GM21381 (cell line): ENCODE data around the gene KLHDC10.
"Not testable (repeated sequence)": the region's sequence is repeated elsewhere in the genome, so short reads cannot be mapped to it uniquely, and the experiment has no call there.

Experiments
- ATAC-seq: cut with Tn5 transposase; IDR thresholded peaks from one replicate; pipeline ENCODE4 v1.9.1; 2021; ENCODE audit warnings: mild to moderate bottlenecking, moderate library complexity; ENCODE audit not compliant: unreplicated experiment

Gene KLHDC10

DNA sequence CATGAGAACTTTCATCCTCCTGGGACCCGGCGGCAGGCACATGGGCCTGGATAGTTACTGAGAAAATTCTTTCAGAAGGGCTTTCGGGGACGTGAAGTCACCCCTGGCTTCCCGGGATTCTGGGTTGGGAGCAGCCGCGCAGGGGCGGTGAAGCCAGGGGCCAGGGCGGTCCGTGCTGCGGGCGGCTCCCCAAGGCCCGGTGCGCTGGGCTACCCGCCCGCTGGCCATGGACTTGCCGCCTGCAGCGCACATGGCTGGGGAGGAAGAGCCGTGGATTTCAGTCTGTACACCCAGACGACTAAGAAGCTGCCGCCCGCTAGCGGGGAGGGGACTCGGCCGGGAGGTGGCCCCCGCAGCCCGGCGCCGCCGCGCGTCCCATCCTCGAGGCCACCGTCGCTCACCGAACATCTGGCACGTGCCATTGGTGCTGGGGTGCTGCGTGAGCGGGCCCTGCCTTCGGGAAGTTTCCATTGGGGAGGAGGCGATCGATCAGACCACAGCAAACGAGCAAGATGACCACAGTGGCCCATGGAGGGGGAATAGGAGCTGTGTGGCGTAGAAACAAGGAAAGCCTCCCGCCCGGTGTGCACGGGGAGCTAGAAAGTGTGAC lies 70.3 kb downstream of the KLHDC10 start:
- no peak for ATAC-seq

DNA sequence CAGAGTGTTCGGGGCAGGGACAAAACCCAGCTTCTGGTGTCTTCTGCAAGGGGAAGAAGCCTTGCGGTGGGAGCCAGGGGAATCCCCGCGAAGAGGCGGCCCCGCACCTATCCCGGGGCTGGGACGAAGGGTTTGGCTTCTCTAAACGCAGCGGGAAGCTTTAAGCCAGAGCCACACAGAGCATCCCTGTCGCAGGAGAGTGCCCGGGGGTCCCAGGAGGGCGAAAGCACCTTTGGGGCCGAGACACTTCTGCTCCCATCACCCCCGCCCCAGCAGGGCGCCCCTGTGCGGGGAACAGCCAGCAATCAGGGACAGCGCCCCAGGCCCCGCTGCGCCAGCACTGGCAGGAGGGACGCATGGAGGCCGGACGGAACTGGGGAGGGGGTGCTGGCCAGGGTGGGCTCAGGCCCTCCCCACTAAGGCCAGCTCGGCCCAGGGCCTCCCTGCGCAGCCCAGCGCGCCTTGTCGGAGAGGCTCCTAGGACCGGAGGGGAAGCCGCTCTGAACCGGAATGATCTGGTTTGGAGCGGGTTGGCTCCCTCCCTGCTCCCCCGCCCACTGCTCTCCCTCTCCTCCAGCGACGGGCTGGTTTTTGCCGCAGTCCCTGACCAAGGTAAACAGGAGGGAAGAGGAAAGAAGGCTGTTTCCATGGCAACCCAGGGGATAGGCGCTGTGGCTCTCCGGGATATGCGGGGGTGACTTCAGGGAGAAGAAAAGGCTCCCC lies 71.0 kb downstream of the KLHDC10 start:
- ATAC-seq, result no peak

DNA sequence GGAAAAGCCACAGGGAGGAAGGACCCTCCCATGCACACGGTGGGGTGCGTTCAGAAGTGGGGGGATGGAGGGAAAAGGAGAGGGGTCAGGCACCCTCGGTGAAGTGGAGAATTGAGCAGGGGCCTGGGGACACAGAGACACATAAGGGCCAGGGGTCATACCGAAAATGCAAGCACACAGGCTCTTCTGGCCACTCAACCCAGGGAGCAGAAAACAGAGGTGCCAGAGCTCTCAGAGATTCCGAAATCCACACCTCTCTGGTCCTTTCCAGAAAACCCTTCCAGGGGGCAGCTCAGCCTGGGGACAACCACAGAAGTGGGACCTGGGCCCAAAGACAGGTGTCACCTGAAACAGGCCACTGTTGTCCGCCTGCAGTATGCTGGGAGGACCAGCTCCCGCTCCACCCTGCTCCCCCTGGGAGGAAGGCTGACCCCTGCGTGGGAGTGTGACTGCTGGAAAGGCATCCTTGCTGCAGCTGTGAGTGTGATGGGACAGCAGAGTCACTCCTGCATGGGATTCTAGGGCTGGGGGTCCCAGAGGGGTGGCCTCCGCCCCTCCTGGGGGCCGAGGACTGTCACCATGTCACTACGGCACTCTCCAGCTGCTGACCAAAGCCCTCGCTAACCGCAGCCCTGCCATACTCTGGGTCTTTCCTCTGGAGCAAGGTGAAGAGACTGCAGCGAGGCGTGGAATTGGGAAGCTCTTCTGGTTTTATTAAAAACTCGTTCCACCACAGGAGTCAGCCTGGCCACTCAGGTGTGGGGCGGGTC lies 71.7 kb downstream of the KLHDC10 start:
- no peak for ATAC-seq

DNA sequence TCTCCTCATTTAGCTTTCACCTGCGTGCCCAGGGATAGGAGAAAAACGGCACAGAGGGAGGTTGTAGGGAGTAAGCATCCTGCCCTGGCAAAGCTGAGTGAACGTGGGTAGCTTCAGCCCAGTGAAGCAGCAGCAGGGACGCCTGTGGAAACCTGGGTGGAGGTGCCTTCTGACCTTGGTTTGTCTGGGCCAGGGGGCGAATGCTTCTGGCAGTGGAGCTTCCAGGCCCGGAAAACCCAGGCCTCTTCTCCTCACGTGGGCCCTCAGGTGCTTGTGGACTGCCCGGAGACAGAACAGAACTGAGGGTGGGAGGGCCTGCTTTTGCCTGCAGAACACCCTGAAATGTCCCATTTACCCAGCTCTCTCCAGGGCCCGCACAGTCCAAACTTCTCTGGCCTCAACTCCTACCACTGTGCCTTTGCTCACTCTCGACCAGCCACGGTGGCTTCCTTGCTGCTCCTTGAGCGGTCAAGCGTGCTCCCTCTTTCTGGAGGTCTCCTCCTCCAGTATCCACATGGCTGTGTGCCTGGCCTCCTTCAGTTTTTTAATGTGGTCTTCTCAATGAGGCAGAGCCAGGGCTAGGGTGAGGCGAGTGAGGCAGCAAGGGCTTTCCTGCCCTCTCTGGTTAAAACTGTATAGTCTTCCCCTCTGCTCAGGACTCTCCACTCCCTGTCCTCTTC lies 72.5 kb downstream of the KLHDC10 start:
- no peak for ATAC-seq

DNA sequence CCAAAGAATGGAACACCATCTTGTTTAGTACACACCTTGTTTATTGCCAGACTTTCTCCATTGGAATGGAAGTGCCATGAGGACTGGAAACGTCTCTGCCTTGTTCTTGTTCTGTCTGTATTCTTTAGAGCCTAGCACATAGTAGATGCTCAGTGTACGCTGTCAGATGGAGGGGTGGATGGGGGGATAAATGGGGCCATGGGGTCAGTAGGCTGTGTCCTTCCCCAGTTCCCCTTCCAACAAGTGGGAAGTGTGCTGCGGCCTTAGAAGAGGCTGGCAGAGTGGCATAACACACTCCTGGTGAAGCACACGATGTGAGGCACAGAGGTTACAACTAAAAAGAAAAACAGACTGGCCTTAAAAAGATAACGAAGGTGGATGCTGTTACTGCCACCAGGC lies 73.0 kb downstream of the KLHDC10 start:
- no peak for ATAC-seq

DNA sequence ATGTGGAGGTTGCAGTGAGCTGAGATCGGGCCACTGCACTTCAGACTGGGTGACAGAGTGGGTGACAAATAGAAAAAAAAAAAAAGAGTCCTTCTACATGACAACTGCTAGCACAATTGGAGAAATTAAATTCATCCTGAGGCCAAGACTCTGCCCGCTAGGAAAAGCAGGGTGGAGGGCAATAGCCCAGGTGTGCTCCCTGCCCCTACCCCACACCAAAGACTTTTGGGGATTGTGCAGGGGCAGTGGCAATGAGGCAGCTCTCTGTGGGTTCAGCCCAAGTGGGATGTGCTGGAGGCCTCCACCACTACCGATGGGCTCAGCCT lies 73.6 kb downstream of the KLHDC10 start:
- ATAC-seq, result no peak

DNA sequence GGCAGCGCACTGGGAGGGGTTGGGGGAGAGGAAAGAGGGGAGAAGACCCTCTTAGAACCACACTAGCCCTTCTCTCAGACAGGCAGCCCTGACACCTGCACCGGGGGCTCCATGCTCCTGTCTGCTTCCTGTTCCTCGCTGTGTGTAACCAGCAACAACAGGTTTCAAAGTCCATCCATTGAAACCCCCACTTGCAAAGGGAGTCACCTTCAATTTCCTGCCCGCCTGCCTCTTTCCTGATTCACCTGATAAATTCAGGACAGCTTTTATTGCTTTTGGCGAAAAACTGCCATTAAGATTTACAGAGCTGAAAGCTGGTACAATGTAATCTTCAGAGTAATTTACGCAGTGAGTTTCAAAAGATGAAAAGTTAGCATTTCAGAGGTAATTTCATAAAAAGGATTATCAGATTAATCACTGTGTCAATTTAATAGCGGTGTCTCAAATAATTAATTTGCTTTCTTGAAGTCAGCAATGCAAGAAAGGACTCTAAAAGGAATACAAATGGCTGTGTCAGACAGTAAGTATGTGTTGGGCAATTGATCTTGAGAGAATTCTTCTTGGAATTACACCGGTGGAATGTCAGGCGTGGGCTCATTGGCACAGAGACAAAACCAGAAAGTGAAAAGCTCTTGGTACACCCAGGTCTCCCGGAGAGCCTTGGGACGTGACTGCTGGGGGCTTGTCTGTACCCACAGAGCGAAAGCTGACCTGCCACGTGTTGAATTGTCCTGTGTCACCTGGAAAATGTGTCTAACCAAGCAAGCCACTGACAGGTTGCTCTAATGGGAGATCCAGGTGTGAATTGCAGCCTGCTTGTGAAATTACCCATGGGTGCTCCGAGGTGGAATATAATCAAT lies 74.2 kb downstream of the KLHDC10 start:
- no peak for ATAC-seq

DNA sequence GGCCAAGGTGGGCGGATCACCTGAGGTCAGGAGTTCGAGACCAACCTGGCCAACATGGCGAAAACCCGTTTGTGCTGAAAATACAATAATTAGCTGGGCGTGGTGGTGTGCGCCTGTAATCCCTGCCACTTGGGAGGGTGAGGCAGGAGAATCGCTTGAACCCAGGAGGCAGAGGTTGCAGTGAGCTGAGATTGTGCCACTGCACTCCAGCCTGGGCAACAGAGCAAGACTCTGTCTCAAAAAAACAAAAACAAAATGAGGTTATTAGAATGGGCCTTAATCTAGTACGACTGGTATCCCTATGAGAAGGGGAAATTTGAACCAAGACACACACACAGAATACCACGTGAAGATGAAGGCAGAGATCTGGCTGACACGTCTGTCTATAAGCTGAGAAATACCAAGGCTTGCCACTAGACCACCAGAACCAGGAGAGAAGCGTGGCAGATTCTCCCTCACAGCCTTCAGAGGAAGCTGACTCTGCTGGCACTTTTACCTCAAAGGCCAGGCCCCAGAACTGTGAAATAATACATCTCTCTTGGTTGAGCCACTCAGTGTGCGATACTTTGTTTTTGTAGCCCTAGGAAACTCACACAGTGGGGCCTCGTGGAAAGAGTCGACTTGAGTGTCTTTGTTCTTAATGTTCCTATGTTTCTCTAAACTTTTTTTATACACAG lies 75.2 kb downstream of the KLHDC10 start:
- no peak for ATAC-seq

DNA sequence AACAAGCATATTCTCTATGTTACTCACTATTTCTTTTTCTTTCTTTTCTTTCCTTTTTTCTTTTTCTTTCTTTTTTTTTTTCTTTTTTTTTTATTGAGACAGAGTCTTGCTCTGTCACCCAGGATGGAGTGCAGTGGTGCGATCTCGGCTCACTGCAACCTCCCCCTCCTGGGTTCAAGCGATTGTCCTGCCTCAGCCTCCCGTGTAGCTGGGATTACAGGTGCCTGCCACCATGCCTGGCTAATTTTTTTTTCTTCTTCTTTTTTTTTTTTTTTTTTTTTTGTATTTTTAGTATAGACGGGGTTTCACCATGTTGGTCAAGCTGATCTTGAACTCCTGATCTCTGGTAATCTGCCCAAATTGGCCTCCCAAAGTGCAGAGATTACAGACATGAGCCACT lies 75.8 kb downstream of the KLHDC10 start:
- ATAC-seq, result not testable (repeated sequence)

DNA sequence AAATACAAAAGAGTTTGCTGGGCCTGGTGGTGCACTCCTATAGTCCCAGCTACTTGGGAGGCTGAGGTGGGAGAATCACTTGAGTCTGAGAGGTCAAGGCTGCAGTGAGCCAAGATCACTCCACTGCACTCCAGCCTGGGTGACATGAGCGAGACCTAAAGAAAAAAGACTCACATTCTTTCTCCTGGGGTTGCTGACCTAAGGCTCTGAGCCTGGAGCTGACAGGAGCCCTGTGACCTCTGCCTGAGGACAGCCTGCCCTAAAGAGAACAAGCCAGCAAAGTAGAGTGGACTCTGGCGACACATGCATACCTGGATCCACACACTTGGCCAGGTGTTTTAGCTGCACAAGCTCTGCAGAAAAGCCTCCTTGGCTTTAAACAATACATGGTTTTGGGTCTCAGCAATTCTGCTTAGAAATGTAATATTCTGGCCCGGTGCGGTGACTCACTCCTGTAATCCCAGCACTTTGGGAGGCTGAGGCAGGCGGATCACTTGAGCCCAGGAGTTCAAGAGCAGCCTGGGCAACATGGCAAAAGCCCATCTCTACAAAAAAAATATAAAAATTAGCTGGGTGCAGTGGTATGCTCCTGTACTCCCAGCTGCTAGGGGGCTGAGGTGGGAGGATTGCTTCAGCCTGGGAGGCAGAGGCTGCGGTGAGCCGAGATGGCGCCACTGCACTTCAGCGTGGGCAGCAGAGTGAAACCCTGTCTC lies 76.5 kb downstream of the KLHDC10 start:
- ATAC-seq, result no peak

DNA sequence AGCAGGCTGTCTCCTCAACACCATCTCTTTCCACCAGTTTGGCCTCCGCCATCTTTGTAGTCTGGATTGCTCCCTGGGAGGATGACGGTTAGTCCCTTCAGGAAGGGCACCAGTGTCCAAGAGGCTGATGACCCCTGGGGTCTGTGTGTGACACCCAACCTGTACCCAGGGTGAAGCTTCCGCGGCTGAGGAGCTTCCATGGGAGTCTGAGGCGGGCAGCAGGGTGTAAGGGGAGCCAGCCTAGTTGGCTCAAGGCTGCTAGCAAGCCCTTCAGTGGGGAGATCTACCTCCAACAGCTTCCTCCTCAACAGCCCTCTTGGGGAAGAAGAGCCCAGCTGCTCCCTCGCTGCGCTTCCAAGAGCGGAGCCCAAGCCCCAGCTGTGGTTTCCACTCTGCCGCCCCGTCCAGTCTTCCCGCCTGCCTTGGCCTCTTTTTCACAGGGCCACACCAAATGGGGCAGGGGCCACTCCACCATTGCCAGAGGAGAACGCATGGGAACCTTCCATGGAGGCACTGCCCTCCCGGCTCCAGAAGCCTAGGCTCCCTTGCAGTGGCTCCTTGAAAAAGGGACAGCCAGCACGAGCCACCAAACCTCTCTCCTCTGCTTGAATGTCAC lies 77.5 kb downstream of the KLHDC10 start:
- no peak for ATAC-seq

DNA sequence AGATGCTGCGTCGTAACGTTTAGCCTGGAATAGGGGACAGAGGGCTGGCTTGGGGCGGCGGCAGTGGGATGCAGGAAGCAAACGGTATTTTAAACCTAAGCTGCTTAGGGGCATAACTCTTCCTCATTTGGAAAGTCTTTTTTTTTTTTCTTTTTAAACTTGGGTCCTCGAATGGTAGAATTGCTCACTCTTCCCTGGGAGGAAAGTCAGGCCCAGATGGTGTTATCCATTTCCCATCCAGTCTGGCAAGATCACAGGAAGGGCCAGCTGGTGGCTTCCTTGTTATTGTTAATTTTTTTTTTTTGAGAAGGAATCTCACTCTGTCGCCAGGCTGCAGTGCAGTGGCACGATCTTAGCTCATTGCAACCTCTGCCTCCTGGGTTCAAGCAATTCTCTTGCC lies 78.2 kb downstream of the KLHDC10 start:
- no peak for ATAC-seq

DNA sequence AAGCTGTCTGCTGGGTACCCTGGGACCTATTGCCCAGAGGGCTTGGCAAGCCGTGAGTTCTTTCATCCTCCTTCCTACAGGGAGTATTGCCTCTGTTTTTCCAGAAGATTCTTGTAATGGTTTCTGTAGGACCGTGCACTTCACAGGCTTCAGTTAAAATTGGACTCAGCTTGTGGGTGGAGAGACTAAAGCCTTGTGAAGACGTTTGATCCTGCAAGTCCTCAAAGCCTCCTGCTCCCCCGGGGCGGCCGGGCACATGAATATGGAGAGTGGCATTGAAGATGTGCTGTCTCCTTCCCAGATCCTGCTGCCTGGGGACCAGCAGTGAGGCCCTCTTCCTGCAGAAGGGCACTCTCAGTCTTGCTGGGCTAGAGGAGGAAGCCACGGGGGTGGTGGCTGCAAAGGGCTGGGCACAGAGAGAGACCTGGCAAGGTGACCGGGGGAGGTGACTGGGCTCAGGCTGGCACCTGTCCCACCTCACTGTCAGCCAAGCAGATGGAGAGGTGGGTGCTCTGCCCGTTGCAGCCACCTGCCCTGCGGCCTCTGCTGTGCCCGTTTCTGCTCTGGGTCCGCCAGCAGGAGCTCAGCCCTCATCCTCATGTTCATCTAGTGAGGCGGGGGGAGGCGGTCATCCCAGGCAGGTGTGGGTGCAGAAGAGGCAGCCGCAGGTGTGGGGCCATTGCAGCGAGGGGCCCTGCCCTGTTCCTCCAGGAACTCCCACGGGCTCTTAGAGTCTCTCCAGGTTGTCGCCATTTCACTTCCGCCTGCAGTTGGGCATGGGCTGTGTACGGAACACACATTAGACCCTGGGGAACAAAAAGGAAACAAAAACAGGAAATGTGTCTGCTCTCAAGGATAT lies 79.2 kb downstream of the KLHDC10 start:
- peak; percentile 55 for ATAC-seq

DNA sequence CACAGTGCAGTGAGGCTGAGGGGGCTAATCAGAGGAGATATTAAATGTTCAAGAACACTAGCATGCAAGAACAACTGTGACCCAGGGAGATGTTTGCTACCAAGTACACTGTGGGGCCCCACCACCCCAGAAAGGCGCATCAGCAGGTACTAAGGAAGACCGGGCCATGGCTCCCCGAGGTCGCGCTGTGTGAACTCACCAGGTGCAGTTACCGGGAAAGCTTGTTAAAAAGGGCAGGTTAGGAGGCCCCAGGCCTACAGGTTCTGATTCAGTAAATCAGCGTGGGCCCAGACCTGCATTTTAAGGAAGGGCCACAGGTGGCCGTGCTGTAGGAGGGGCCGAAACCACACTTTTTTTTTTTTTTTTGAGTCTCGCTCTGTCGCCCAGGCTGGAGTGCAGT lies 80.3 kb downstream of the KLHDC10 start:
- ATAC-seq, result no peak

DNA sequence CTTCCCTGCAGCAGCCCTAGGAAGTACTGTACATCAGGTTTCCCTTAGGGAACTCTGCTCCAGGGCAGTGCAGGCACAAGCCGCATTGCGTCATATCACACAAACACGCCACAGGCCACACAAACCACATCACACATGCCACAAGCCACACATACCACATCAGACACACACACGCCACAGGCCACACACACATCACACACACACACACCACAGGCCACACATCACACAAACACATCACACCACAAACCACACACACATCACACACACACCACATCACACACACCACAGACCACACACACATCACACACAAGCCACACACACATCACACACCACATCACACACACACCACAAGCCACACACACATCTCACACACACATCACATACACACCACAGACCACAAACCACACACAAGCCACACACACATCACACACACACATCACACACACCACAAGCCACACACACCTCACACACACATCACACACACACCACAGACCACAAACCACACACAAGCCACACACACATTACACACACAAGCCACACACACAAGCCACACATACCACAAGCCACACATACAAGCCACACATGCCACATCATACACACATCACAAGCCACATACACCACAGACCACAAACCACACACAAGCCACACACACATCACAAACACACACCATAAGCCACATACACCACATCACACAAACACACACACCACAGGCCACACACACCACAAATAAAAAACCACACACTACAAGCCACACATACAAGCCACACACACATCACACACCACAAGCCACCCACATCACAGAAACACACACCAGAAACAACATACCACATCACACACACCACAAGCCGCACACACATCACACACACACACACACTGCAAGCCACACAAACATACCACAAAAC lies 81.5 kb downstream of the KLHDC10 start:
- no peak for ATAC-seq

DNA sequence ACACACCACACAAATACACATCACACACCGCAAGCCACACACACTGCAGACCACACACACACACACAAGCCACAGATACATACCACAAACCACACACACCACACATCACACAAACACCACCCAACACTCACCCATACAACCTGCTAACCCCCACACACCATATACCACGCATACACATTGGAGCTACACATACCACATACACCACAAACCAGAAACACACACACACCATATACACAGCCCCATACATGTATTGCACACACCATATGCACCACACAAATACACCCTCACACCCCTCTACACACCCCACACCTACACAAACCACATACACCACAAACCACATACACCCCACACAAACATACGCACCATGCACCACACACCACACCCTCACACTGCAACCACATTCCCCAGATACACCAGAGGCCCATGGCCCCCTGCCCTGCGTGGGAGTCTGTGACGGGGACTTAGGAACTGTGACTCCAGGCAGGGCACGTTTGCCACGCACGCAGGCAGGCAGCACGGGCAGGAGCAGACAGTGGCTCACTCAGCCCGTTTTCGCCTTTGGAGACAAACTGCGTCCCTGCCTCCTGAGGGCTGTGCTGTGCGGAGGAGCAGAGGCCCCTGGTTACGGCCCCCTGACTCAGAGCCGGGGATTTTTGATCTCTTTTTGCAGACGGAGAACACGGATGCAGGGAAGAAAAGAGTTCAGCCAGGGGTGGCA lies 82.3 kb downstream of the KLHDC10 start:
- ATAC-seq, result no peak
